HG03095 (cell line): ENCODE results near the gene WTAP.
"Not testable (repeated sequence)": the region's sequence is repeated elsewhere in the genome, so short reads cannot be mapped to it uniquely, and the experiment has no call there.

ENCODE experiments used
- ATAC-seq: cut with Tn5 transposase; IDR thresholded peaks from one replicate; pipeline ENCODE4 v1.9.1; 2021; ENCODE audit warnings: moderate library complexity; ENCODE audit not compliant: unreplicated experiment

The WTAP gene

DNA sequence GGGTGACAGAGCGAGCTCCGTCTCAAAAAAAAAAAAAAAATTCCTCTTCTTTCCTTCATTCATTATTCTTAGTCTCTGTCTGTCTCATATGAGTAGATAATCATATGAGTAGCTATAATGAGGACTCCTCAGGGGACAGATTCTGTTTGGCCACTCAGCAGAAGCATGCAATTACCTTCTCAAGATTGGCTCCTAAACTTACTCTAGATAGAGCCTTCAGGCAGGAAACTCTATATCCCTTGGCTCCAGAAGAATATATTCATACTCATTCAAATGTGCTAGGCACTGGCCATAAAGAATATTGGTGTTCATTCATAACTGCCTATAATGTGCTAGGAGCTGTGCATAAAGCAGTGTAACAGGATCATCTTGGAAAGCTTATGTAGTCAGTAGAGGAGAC is 32.3 kb downstream of the WTAP start:
- no peak for ATAC-seq

DNA sequence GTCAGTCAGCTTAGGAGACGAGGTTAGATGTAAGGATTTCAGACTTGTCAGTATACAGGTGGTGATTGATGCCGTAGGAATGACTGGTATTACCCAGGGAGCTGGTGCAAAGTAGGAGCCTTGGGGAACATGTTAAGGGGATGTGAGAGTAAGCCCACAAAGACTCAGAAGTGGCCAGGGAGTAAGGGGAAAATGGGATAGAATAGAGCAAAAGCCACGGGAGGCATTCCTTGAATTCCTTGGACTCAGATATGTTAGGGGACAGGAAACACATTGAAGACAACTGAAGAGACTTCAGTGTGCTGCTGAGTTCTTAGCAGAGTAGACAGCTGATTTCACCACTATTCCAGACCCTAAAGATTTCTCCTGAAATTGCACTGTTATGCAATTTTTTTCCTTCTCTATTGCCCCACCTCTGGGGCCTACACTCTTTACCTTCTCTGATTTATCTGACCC is 33.3 kb downstream of the WTAP start:
- ATAC-seq: no peak

DNA sequence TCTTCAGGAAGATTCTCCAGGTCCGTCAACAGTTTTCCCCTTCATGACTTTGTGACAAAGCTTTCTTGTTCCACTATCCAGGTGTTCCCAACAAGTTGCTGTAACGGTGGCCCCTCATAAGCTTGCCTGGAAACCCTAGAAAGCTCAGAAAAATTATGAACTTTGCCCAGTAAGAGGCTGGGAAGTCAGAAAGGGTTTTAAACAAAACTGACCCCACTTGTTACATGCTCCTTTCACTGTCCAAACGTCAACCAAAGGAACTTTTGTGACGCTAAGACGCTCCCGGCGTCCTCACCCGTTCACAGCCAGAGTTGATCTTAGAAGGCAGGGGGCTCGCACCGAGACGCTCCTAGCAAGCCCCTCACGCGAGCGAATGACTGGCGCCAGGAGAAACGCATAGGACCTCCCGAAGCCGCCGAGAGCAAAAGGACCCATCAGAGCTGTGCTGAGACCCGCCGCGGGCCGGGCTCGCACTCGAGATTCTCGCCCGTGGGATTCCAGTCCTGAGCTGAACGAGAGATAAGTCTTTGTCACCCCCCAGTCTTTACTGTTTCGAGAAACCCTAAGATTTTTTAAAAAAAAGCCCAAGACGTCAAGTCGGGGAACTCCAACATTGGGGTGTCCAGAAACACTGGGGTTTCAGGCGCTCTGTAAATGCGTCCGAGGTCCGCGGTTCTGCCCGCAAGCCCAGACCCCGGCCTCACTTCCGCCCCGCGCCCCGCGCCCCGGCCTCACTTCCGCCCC is 34.0 kb downstream of the WTAP start:
- no peak for ATAC-seq

DNA sequence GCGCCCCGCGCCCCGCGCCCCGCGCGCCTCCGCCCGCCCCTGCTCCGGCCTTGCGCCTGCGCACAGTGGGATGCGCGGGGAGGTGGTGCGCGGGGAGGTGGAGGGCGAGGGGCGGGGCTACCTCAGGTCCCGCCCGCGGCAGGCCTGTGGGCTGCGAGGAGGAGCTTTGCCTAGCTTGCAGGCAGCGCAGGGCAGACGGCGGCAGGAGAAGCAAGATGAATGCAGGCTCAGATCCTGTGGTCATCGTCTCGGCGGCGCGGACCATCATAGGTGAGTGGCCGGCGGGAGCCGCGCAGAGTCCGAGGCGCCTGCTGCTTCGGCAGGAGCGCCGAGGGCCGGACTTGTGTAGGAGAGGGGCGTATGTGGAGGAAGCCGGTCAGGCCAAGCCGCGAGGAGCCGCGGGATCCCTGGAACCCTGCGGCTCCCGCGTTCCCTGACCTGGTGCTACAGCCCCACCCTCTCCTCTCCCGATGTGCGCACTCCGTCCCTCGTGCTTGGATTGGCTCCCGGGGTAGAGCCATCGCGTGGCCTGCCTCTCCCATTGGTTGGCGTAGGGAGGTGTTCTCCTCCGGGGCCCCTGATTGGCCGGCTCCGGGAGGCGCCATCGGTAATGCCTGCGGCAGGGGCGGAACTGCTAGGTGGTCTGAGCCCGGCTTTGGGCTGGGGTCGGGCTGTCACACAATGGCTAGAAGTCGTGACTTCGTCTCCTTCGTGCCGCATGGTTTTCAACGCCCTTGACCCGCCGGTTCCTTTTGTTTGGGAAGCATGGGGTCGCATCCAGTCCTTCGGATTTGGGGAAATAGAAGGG is 34.8 kb downstream of the WTAP start, which contains the start of gene ACAT2:
ACAT2 (plus strand) TSS at position 173 of the 808 bp plus-strand sequence; CDS start at position 216, 43 bp downstream.
- peak; percentile 96 for ATAC-seq

DNA sequence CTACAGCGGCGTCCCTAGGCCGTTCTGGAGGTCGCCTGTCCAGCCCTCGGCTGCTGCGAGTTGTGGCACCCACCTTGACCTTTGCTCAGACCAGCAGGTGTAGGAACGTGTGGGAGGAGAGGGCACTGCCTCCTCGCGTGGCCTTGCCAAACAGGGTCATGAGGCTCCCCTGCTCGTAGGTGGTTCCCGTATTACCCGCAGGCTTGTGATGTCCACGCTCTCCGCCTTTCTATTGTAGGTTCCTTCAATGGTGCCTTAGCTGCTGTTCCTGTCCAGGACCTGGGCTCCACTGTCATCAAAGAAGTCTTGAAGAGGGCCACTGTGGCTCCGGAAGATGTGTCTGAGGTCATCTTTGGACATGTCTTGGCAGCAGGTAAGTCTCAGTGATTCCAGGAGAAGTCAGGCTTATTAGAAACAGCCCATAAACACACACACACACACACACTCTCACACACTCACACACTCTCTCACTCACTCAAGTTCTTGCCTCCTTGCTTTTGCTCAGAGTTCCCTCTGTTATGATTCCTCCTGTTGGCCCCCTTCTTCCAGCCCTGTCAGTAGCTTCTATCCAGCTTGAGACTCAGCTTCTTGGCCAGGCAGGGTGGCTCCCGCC is 35.5 kb downstream of the WTAP start:
- no peak for ATAC-seq

DNA sequence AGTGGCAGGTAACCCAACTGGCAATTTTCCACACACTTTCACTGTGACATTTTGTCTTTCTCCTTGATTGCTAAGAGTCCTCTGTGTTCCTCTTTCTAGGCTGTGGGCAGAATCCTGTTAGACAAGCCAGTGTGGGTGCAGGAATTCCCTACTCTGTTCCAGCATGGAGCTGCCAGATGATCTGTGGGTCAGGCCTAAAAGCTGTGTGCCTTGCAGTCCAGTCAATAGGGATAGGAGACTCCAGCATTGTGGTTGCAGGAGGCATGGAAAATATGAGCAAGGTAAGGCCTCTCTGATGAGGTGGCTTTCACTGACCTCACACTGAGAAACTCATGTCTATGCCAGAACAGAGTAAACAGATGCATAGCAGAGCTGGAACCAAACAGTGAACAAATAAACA is 39.6 kb downstream of the WTAP start:
- ATAC-seq: no peak

DNA sequence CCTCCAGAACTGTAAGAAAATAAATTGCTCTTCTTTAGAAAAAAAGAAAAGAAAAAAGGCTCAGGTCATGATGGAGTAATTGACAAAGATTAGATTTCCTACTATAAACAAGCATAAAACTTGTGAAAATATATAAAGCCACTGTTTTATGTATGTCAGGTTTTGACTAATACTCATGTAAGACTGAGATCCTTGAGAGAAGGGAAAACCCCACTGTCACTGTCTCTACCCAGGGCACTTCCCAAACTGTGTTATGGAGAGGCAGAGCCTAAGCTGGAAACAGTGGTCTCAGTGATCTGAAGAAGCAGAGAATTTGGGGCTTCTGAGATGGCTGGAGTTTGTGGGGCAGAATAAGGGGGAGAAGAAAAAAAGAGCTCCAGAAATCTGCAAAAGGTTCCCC is 42.2 kb downstream of the WTAP start:
- no peak for ATAC-seq

DNA sequence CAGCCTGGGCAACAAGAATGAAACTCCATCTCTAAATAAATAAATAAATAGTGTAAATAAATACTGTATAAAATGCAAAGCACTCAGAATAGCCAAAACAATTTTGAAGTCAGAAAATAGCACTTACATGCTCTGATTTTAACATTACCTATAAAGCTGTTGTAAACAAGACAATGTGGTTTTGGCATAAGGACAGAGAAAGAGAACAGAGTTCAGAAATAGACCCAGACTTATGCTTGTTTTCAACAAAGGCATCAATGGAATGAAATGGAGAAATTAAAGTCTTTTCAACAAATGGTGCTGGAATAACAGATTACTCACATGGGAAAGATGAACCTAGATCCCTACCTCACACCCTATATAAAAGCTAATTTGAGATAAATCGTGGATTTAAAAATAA is 44.9 kb downstream of the WTAP start:
- no peak for ATAC-seq

DNA sequence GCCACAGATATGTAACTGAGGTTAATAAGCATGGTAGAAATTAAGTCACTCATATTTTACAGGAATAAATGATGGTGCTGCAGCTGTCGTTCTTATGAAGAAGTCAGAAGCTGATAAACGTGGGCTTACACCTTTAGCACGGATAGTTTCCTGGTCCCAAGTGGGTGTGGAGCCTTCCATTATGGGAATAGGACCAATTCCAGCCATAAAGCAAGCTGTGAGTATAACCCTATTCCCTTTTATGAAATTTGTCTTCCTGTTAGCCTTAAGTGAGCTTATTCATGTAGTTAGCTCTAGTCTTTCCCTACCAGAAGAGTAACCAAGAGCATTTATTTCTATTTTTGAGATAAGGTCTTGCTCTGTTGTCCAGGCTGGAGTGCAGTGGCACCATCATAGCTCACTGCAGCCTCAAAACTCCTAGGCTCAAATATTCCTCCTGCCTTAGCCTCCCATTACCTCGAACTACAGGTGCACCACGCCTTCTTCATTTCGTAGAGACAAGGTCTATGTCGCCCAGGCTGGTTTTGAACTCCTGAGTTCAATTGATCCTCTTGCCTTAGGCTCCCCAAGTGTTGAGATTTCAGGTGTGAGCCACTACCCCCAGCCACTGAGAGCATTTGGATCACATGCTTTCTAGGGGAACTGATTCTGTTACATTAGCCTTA is 50.1 kb downstream of the WTAP start:
- no peak for ATAC-seq

DNA sequence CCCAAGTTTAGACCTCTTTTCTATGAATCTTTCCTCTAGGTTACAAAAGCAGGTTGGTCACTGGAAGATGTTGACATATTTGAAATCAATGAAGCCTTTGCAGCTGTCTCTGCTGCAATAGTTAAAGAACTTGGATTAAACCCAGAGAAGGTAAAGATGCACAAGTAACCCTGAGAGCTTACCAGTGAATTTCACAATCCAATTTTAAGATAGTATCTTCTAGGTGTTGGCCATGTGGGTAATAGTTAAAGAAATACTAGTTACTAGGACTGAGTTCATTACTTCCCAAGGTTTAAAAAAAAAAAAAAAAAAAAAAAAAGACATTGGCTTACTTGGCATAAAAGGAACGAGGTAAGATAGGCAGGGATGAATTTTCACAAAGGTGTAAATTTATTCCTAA is 50.8 kb downstream of the WTAP start:
- no peak for ATAC-seq

DNA sequence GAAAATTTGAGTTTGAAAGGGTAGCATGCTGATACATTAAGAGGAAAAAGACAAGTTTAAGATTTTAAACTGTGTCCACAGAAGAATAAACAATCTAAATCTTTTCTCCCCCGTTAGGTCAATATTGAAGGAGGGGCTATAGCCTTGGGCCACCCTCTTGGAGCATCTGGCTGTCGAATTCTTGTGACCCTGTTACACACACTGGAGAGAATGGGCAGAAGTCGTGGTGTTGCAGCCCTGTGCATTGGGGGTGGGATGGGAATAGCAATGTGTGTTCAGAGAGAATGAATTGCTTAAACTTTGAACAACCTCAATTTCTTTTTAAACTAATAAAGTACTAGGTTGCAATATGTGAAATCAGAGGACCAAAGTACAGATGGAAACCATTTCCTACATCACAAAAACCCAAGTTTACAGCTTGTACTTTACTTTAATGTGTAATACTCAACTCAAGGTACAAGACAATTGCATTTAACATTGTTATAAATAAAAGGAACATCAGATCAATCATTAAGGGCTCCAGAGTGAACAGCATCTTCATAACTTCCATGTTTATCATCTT is 51.3 kb downstream of the WTAP start:
- no peak for ATAC-seq

DNA sequence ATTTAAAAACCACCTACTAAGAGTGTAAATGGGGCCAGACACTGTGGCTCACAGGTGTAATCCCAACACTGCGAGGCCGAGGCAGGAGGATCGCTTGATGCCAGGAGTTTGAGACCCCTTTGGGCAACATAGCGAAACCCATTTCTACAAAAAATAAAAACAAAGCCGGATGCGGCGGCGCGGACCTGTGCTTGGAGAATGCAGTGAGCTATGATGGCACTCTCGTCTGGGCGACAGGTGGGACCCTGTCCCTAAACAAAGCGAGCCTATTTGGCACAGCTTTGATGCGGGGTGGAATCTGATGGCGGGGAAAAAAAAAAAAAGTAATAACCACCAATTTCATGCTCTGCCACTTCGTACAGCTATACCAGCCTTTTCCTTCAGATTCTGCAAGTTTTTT is 61.0 kb downstream of the WTAP start:
- no peak for ATAC-seq

DNA sequence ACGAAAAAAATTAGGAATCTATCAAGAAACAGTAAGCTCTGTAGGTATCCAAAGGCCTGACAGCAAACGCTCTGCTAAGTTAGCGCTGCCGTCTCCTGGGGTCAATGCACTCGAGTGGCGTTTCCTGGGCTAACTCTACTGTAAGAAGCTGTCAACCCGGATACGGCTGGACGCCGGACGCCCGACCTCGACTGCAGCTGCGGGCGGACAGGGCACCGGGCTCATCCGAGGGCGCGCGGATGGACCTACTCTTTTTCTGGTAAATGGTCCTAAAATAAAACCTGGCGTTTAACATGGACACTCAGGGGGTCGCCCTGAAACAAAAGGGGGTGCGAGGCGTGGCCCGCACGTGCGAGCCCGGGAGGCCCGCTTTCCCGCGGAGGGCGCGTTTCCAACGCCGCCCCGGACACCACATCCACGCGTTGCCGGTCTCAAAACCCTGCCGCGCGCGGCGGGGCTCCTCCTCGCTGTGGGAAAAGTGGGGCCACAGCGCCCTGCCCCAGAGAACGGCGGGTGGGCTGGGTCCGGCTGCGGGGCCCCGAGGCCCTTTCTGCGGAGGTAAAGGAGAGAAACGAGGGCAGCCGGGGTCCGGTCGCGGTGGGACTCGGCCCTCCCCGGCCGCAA is 61.6 kb downstream of the WTAP start:
- no peak for ATAC-seq

DNA sequence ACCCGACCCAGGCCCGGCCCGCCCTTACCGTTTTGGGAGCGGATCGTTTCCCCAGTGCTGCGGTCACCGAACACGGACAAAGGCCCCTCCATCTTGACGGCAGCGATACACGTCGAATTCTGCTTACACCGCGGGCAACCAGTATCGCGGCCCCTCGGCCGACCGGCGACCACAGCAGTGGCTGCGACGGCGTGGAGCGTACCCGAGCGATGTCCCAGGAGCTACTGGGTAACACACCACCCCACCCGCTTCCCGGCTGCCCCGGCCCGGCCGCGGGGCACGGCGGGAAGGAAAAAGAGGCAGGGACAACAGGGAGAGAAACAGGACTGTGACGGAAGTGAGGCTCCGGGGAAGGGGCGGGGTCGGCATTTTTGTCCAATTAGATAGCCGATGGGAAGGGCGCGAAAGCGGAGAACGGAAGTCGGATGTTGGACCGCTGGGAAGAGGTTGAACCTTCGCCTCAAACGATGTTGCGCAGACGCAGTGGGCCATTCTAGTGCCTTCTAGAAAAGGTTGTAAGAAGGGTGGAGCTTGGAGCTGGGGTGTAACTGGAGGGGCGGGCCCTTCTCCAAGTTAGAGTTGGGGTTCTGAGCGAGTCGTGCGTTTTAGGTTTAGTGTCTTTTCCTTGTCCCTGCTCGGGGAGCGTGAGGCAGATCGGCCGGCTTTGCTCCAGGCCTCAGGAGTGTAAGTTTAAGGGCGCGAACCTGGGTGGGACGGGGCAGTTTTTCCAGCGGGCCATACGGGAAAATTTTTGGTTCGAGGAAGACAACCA is 62.3 kb downstream of the WTAP start, which contains the start of gene TCP1:
TCP1 (minus strand) TSS at position 226 of the 772 bp plus-strand sequence; CDS start at position 92, 134 bp downstream.
- ATAC-seq: peak; percentile 67

DNA sequence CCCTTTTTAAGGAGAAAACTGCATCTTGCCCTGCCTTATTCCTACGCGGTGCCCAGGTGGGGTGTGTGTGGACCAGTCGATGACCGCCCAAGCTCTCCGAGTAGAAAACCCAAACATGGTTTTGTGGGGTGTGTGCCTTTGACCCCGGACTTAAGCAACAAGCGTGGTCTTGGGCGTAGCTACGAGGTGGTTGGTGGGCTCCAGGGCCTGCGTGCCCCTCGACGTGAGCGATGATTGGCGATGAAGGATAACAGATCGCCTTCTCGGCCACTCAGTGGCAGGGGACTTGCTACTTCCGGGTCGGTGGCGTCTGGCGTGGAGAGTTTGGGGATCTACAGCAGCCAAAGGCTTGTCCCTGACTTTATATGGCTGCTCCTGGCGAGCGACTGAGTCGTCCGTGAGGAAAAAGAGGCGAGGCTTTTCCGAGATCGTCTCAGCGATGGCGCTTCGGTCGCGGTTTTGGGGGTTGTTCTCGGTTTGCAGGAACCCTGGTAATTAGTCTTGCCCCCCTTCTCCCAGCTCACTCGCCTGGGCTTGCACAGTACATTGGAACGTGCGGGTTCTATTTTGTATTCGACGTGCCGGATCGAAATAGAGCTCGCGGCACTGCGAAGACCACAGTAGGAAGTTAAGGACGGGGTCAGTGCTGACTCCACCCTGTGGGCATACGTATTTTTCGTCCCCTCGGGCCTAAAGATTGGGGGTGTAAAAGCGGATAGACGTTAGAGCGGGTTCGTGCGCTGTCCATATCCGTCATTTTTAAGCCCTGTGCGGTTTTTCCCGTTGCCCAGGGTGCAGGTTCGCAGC is 63.0 kb downstream of the WTAP start, which contains the start of gene MRPL18:
MRPL18 (plus strand) TSS at position 319 of the 807 bp plus-strand sequence; CDS start at position 440, 121 bp downstream.
- ATAC-seq: peak; percentile 83

DNA sequence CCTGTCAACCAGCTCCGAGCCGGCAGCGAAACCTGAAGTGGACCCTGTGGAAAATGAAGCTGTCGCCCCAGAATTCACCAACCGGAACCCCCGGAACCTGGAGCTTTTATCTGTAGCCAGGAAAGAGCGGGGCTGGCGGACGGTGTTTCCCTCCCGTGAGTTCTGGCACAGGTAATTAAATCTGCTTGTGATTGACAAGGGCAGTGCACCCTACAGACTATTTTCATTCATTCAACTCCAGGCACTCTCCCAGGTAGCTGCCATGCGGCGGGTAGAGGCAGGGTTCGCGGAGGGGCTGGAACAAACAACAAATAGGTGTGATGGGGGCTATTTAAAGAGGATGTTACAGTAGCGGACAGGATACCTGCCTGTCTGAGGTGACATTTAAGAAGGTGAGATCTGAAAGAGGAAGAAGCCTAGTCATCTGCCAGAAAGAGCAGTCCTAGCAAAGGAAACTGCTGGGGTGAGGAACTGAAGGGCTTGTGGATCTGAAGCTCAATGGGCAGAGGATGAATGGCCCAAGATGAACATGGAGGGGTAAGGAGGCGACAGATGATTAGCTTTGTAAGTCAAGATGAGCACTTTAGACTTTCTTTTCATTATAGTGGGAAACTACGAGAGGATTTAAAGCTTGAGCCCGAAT is 63.8 kb downstream of the WTAP start:
- no peak for ATAC-seq

DNA sequence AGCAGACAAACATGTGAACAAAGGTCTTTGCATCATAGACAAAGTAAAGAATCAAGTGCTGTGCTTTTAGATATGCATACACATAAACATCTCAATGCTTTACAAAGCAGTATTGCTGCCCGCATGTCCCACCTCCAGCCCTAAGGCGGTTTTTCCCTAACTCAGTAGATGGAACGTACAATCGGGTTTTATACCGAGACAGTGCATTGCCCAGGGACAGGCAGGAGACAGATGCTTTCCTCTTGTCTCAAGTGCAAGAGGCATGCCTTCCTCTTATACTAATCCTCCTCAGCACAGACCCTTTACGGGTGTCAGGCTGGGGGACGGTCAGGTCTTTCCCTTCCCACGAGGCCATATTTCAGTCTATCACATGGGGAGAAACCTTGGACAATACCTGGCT is 67.7 kb downstream of the WTAP start:
- not testable (repeated sequence) for ATAC-seq

DNA sequence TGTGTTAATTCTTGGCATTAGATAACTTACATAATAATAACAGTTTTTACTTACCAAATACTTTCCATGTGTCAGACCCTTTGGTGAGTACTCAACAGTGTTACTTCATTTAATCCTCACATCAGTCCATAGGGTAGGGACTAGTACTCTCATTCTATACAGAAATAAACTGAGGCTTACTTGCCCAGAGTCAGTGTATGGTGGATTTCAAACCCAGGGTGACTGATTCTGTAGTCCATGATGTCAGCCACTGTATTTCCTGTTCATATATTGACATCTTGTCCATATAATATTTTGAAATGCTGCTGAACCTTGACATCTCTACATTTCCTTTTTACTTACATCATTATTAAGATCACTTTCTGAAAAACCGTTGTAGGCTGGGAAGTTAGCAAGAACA is 70.2 kb downstream of the WTAP start:
- ATAC-seq: no peak
